HL-60 (cell line): ENCODE data around the gene NAALADL2.

ENCODE experiments used
- DNase-seq, 2 experiments: peaks; one replicate each; pipeline ENCODE4 v3.0.0-alpha.2; 2010 to 2020; ENCODE audit warnings: low read depth in 1 of 2, low spot score in 1 of 2
- H3K27ac ChIP-seq: fragments of 250-450 bp; sonication (Bioruptor Pico); replicated peaks from 2 replicates; pipeline ENCODE4 v1.5.1; 2020; ENCODE audit warnings: mild to moderate bottlenecking, moderate library complexity
- H3K27me3 ChIP-seq: fragments of 250-450 bp; sonication (Bioruptor Pico); 2 replicates; pipeline ENCODE4 v1.5.1; 2021; ENCODE audit warnings: mild to moderate bottlenecking, moderate library complexity; ENCODE audit not compliant: insufficient read depth, poor library complexity, severe bottlenecking
- H3K4me3 ChIP-seq: replicated peaks from 2 replicates; pipeline ENCODE4 v1.5.1; 2011; ENCODE audit warnings: mild to moderate bottlenecking, control low read depth, low read length; ENCODE audit not compliant: insufficient read depth
- CTCF ChIP-seq: IDR thresholded peaks from one replicate; pipeline ENCODE4 v1.5.1; 2011; ENCODE audit warnings: low read length, control low read depth, inconsistent platforms; ENCODE audit not compliant: insufficient read depth
- GABPA ChIP-seq: IDR thresholded peaks from 2 replicates; pipeline ENCODE4 v1.6.1; 2012; ENCODE audit warnings: low read depth
- POLR2AphosphoS5 ChIP-seq: IDR thresholded peaks from 2 replicates; pipeline ENCODE4 v1.6.1; 2012; ENCODE audit warnings: low read depth
- REST ChIP-seq: IDR thresholded peaks from 2 replicates; pipeline ENCODE4 v1.6.1; 2012; ENCODE audit warnings: low read depth; ENCODE audit not compliant: insufficient replicate concordance
- SPI1 ChIP-seq: IDR thresholded peaks from 2 replicates; pipeline ENCODE4 v1.6.1; 2012; ENCODE audit warnings: low read depth, mild to moderate bottlenecking, borderline replicate concordance

NAALADL2 gene

GRCh38 chr3:175598740-175599139 lies 739.6 kb downstream of the NAALADL2 start:
- no peak for TF ChIP-seq SPI1
- no peak for TF ChIP-seq CTCF
- TF ChIP-seq POLR2AphosphoS5: no peak
- TF ChIP-seq GABPA: no peak
- TF ChIP-seq REST: no peak
- no peak overlapping the region for H3K27ac ChIP-seq
- H3K27me3 ChIP-seq: no peaks in the 10 kb centered on the region
- no peak overlapping the region for H3K4me3 ChIP-seq
- DNase-seq: no peak

GRCh38 chr3:175601521-175601920 lies 742.4 kb downstream of the NAALADL2 start:
- no peak for DNase-seq
- H3K4me3 ChIP-seq: no peak overlapping the region
- no peak overlapping the region for H3K27ac ChIP-seq
- no peaks in the 10 kb centered on the region for H3K27me3 ChIP-seq
- TF ChIP-seq CTCF (no peak), REST (no peak), GABPA (no peak), SPI1 (no peak), POLR2AphosphoS5 (no peak)

- DNase-seq: no peak
- no peak overlapping the region for H3K4me3 ChIP-seq
- no peak overlapping the region for H3K27ac ChIP-seq
- TF ChIP-seq POLR2AphosphoS5: no peak
- no peak for TF ChIP-seq CTCF
- no peak for TF ChIP-seq REST
- no peak for TF ChIP-seq GABPA
- TF ChIP-seq SPI1: no peak
- no peaks in the 10 kb centered on the region for H3K27me3 ChIP-seq
These were observed 746.7 kb downstream of the NAALADL2 start for GRCh38 chr3:175605851-175606250.
